Smooth muscle cell (in vitro differentiated cells): ENCODE data around the gene NME7. TPM values are rescaled to one million over a fixed set of nuclear protein-coding genes. Genes with fewer than 3 reads are reported as not detected.

ENCODE experiments used
- DNase-seq: peaks from one replicate; lab custom pipeline; 2025; ENCODE audit not compliant: unreplicated experiment; lab: John Stamatoyannopoulos, UW
- H2AFZ ChIP-seq: fragments of 200-600 bp; sonication (generic); 2 replicates; pipeline ENCODE4 v1.6.0; 2016; ENCODE audit warnings: antibody characterized with exemption, low read depth, mild to moderate bottlenecking
- H3F3A ChIP-seq: fragments of 200-600 bp; sonication (generic); 2 replicates; pipeline ENCODE4 v1.6.0; 2017; ENCODE audit warnings: antibody characterized with exemption, low read depth
- H3K27ac ChIP-seq: fragments of 200-600 bp; sonication (generic); 2 replicates; pipeline ENCODE4 v1.5.1; 2016; ENCODE audit warnings: low read depth, mild to moderate bottlenecking
- H3K27me3 ChIP-seq: fragments of 200-600 bp; sonication (generic); 2 replicates; pipeline ENCODE4 v1.6.1; 2016; ENCODE audit warnings: low read depth, mild to moderate bottlenecking
- H3K36me3 ChIP-seq: fragments of 200-600 bp; sonication (generic); 2 replicates; pipeline ENCODE4 v1.5.1; 2016; ENCODE audit warnings: low read depth
- H3K4me1 ChIP-seq: fragments of 200-600 bp; sonication (generic); 2 replicates; pipeline ENCODE4 v1.5.1; 2016; ENCODE audit warnings: low read depth
- H3K4me2 ChIP-seq: fragments of 200-600 bp; sonication (generic); 2 replicates; pipeline ENCODE4 v1.6.0; 2016; ENCODE audit warnings: mild to moderate bottlenecking
- H3K4me3 ChIP-seq: fragments of 200-600 bp; sonication (generic); 2 replicates; pipeline ENCODE4 v1.5.1; 2016; ENCODE audit warnings: mild to moderate bottlenecking
- H3K79me2 ChIP-seq: fragments of 200-600 bp; sonication (generic); 2 replicates; pipeline ENCODE4 v1.6.0; 2016; ENCODE audit warnings: low read depth, mild to moderate bottlenecking
- H3K9ac ChIP-seq: fragments of 200-600 bp; sonication (generic); 2 replicates; pipeline ENCODE4 v1.6.0; 2016; ENCODE audit warnings: low read depth
- H3K9me3 ChIP-seq: fragments of 200-600 bp; sonication (generic); replicated peaks from 2 replicates; pipeline ENCODE4 v1.5.1; 2016; ENCODE audit warnings: low read depth
- H4K20me1 ChIP-seq: fragments of 200-600 bp; sonication (generic); 2 replicates; pipeline ENCODE4 v1.6.0; 2016; ENCODE audit warnings: low read depth
- CTCF ChIP-seq: fragments of 200-600 bp; sonication (generic); IDR thresholded peaks from 2 replicates; pipeline ENCODE4 v1.5.1; 2017; ENCODE audit warnings: borderline replicate concordance, mild to moderate bottlenecking, antibody characterized with exemption; ENCODE audit not compliant: insufficient read depth, poor library complexity, severe bottlenecking
- WGBS: methylation state at CpG from one replicate; pipeline ENCODE4 v1.1.7; 2016; ENCODE audit warnings: low lambda C conversion rate; 5-methylcytosine and 5-hydroxymethylcytosine counted together
- polyA plus RNA-seq: library from polyadenylated mRNA; unstranded; fragments of >200 nt; fragmentation: Nextera tagmentation; extraction: Ambion mirVana; gene quantifications from 2 replicates; pipeline ENCODE4 v1.2.1, GENCODE V29; 2016
- total RNA-seq: library from RNA; depleted of rRNA; stranded (reverse); fragments of >200 nt; gene quantifications from 2 replicates; pipeline ENCODE4 v1.2.3, GENCODE V29; 2014

The NME7 gene
- total and polyA plus RNA-seq, 2 experiments from 2014 or later = 26.5 to 77.8 TPM

- no peak overlapping the region for H3K9ac ChIP-seq
- whole genome bisulfite sequencing = 73% methylated on average over 3 of the region's 3 CpGs
- no peak for DNase-seq
- no peaks in the 10 kb centered on the region for H3K27me3 ChIP-seq
- no peaks in the 10 kb centered on the region for H3K79me2 ChIP-seq
- no peaks in the 10 kb centered on the region for H4K20me1 ChIP-seq
- H3K27ac ChIP-seq = no peak overlapping the region
- no peaks in the 10 kb centered on the region for H3K4me1 ChIP-seq
- H3K9me3 ChIP-seq = no peaks in the 10 kb centered on the region
- no peaks in the 10 kb centered on the region for H3K36me3 ChIP-seq
- TF ChIP-seq CTCF = no peak
- H3F3A ChIP-seq = no peaks in the 10 kb centered on the region
- H3K4me3 ChIP-seq = no peak overlapping the region
- H3K4me2 ChIP-seq = no peak overlapping the region
- H2AFZ ChIP-seq = no peak overlapping the region
These were observed 66.7 kb downstream of the NME7 start for GRCh38 chr1:169300854-169301253.

- no peak for DNase-seq
- H3K27me3 ChIP-seq = no peaks in the 10 kb centered on the region
- H3K4me3 ChIP-seq = no peak overlapping the region
- no peaks in the 10 kb centered on the region for H4K20me1 ChIP-seq
- 96% methylated on average over 4 of the region's 4 CpGs for WGBS
- H3K4me2 ChIP-seq = no peak overlapping the region
- H3K36me3 ChIP-seq = no peaks in the 10 kb centered on the region
- no peak overlapping the region for H2AFZ ChIP-seq
- no peaks in the 10 kb centered on the region for H3K9me3 ChIP-seq
- no peak overlapping the region for H3K27ac ChIP-seq
- no peaks in the 10 kb centered on the region for H3F3A ChIP-seq
- H3K9ac ChIP-seq = no peak overlapping the region
- H3K4me1 ChIP-seq = no peaks in the 10 kb centered on the region
- no peaks in the 10 kb centered on the region for H3K79me2 ChIP-seq
- no peak for TF ChIP-seq CTCF
These were observed 69.2 kb downstream of the NME7 start for GRCh38 chr1:169298441-169298840.

GRCh38 chr1:169295846-169296245 lies 71.8 kb downstream of the NME7 start:
- Histone ChIP-seq H4K20me1 (no peaks in the 10 kb centered on the region), H3K4me2 (no peak overlapping the region), H3K36me3 (no peaks in the 10 kb centered on the region), H3K9me3 (no peaks in the 10 kb centered on the region), H3K27me3 (no peaks in the 10 kb centered on the region), H2AFZ (no peak overlapping the region), H3K4me1 (no peaks in the 10 kb centered on the region), H3K4me3 (no peak overlapping the region), H3K9ac (no peak overlapping the region), H3K27ac (no peak overlapping the region), H3F3A (no peaks in the 10 kb centered on the region), H3K79me2 (no peaks in the 10 kb centered on the region)
- TF ChIP-seq CTCF = no peak
- WGBS = 100% methylated on average over 2 of the region's 2 CpGs
- DNase-seq = no peak

GRCh38 chr1:169295425-169295824 lies 72.2 kb downstream of the NME7 start:
- Histone ChIP-seq H3K4me1 (no peaks in the 10 kb centered on the region), H3K27ac (no peak overlapping the region), H3K9me3 (no peaks in the 10 kb centered on the region), H3F3A (no peaks in the 10 kb centered on the region), H3K79me2 (no peaks in the 10 kb centered on the region), H3K27me3 (no peaks in the 10 kb centered on the region), H3K4me2 (no peak overlapping the region), H2AFZ (no peak overlapping the region), H3K4me3 (no peak overlapping the region), H4K20me1 (no peaks in the 10 kb centered on the region), H3K36me3 (no peaks in the 10 kb centered on the region), H3K9ac (no peak overlapping the region)
- TF ChIP-seq CTCF = no peak
- no peak for DNase-seq
- 86% methylated on average over 1 of the region's 1 CpG for WGBS
